Measurements from ENCODE around the gene SERPINA6. TPM values are rescaled to one million over a fixed set of nuclear protein-coding genes. Genes with fewer than 3 reads are reported as not detected.

SERPINA6 gene
- total and polyA plus RNA-seq, 4 donors = 0.18 to 0.77 (median 0.35) TPM

DNA sequence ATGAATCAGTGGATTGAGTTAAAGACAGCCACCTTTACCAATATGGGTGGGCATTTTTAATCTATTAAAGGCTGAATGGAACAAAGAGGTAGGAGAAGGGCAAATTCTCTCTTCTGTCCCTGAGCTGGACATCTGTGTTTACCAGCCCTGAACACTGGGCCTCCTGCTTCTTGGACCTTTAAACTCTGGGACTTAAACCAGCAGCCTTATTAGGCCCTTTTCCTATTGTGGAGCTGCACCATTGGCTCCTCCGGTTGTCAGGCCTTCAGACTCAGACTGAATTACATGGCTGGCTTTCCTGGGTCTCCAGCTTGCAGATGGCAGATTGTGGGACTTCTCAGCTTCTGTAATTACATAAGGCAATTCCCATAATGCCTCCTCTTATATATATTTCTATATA is 6.4 kb downstream of the SERPINA6 start:
- Histone ChIP-seq H3K36me3 (ENCODE audit: control insufficient read depth in 4 of 4, insufficient read depth in 4 of 4, low read length in 4 of 4) (no peaks in the 10 kb centered on the region), H3K27ac (ENCODE audit: low read depth in 1 of 2, low read length in 1 of 2) (no peak overlapping the region), H3K4me3 (no peak overlapping the region), H3K4me1 (ENCODE audit: control insufficient read depth in 5 of 5, insufficient read depth in 5 of 5, low read length in 5 of 5) (no peaks in the 10 kb centered on the region), H3K27me3 (ENCODE audit: control insufficient read depth in 3 of 3, insufficient read depth in 3 of 3, low read length in 2 of 3) (no peaks in the 10 kb centered on the region), H3K9ac (ENCODE audit: insufficient read depth in 1 of 2, low read length in 2 of 2) (no peak overlapping the region), H3K9me3 (ENCODE audit: control insufficient read depth in 4 of 4, insufficient read depth in 3 of 4, low read length in 3 of 4) (peaks cover 0 to 1% (median 0%) of the 10 kb centered on the region in 4 donors)
- ATAC-seq (ENCODE audit: insufficient read depth, low FRiP score) (no peak), DNase-seq (no peak)
- TF ChIP-seq, protein P1, sequence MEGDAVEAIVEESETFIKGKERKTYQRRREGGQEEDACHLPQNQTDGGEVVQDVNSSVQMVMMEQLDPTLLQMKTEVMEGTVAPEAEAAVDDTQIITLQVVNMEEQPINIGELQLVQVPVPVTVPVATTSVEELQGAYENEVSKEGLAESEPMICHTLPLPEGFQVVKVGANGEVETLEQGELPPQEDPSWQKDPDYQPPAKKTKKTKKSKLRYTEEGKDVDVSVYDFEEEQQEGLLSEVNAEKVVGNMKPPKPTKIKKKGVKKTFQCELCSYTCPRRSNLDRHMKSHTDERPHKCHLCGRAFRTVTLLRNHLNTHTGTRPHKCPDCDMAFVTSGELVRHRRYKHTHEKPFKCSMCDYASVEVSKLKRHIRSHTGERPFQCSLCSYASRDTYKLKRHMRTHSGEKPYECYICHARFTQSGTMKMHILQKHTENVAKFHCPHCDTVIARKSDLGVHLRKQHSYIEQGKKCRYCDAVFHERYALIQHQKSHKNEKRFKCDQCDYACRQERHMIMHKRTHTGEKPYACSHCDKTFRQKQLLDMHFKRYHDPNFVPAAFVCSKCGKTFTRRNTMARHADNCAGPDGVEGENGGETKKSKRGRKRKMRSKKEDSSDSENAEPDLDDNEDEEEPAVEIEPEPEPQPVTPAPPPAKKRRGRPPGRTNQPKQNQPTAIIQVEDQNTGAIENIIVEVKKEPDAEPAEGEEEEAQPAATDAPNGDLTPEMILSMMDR (IDR thresholded peaks at IDR 0.05; ENCODE audit: control extremely low read depth, extremely low read depth) = no peak
- 86 to 91% methylated on average over 1 of the region's 1 CpG for WGBS, 2 donors

GRCh38 chr14:94314890-94315289 is 8.2 kb downstream of the SERPINA6 start:
- no peak overlapping the region for H3K9ac ChIP-seq (ENCODE audit: insufficient read depth in 1 of 2, low read length in 2 of 2)
- no peak overlapping the region for H3K4me3 ChIP-seq
- H3K9me3 ChIP-seq (ENCODE audit: control insufficient read depth in 4 of 4, insufficient read depth in 3 of 4, low read length in 3 of 4) = peaks cover 0 to 1% (median 0%) of the 10 kb centered on the region in 4 donors
- DNase-seq (no peak), ATAC-seq (ENCODE audit: insufficient read depth, low FRiP score) (no peak)
- TF ChIP-seq, protein P1 (IDR thresholded peaks at IDR 0.05; ENCODE audit: control extremely low read depth, extremely low read depth) = no peak
- no peaks in the 10 kb centered on the region for H3K27me3 ChIP-seq (ENCODE audit: control insufficient read depth in 3 of 3, insufficient read depth in 3 of 3, low read length in 2 of 3)
- WGBS, 2 donors = 87 to 99% methylated on average over 2 of the region's 2 CpGs
- no peaks in the 10 kb centered on the region for H3K36me3 ChIP-seq (ENCODE audit: control insufficient read depth in 4 of 4, insufficient read depth in 4 of 4, low read length in 4 of 4)
- H3K27ac ChIP-seq (ENCODE audit: low read depth in 1 of 2, low read length in 1 of 2) = no peak overlapping the region
- H3K4me1 ChIP-seq (ENCODE audit: control insufficient read depth in 5 of 5, insufficient read depth in 5 of 5, low read length in 5 of 5) = no peaks in the 10 kb centered on the region

GRCh38 chr14:94313991-94314655 is 9.0 kb downstream of the SERPINA6 start:
- no peaks in the 10 kb centered on the region for H3K27me3 ChIP-seq (ENCODE audit: control insufficient read depth in 3 of 3, insufficient read depth in 3 of 3, low read length in 2 of 3)

More at GRCh38 chr14:94313991-94314655, 9.0 kb downstream of the SERPINA6 start:
- H3K36me3 ChIP-seq (ENCODE audit: control insufficient read depth in 4 of 4, insufficient read depth in 4 of 4, low read length in 4 of 4) = no peaks in the 10 kb centered on the region
- no peak for DNase-seq
- ATAC-seq (ENCODE audit: insufficient read depth, low FRiP score) = no peak
- TF ChIP-seq, protein P1 (IDR thresholded peaks at IDR 0.05; ENCODE audit: control extremely low read depth, extremely low read depth) = no peak
- no peak overlapping the region for H3K4me3 ChIP-seq
- 80 to 90% methylated on average over 8 of the region's 8 CpGs for WGBS, 2 donors
- peaks cover 0 to 6% (median 0%) of the 10 kb centered on the region in 4 donors for H3K9me3 ChIP-seq (ENCODE audit: control insufficient read depth in 4 of 4, insufficient read depth in 3 of 4, low read length in 3 of 4)
- no peak overlapping the region for H3K9ac ChIP-seq (ENCODE audit: insufficient read depth in 1 of 2, low read length in 2 of 2)
- H3K27ac ChIP-seq (ENCODE audit: low read depth in 1 of 2, low read length in 1 of 2) = no peak overlapping the region
- no peaks in the 10 kb centered on the region for H3K4me1 ChIP-seq (ENCODE audit: control insufficient read depth in 5 of 5, insufficient read depth in 5 of 5, low read length in 5 of 5)

Data from lung (tissue), 12 donors.